Epithelial cell of esophagus (primary cell): ENCODE data around the gene SLC51A.
"Not testable (repeated sequence)": the region's sequence is repeated elsewhere in the genome, so short reads cannot be mapped to it uniquely, and the experiment has no call there.

Experiments
- DNase-seq: peaks from one replicate; pipeline ENCODE4 v3.0.0; 2010; ENCODE audit warnings: low read depth
- H3K4me3 ChIP-seq: 2 replicates; pipeline ENCODE4 v1.5.1; 2011; ENCODE audit warnings: mild to moderate bottlenecking, low read length, control low read depth
- TF ChIP-seq, protein P1 (sequence below): IDR thresholded peaks from 2 replicates; pipeline ENCODE4 v1.5.1; 2011; ENCODE audit warnings: low read depth, mild to moderate bottlenecking, low read length, control low read depth, inconsistent platforms; ENCODE audit not compliant: insufficient read depth; ENCODE audit errors: missing control alignments

Gene SLC51A

GRCh38 chr3:196232882-196233251 is 16.5 kb downstream of the SLC51A start:
- TF ChIP-seq, protein P1, sequence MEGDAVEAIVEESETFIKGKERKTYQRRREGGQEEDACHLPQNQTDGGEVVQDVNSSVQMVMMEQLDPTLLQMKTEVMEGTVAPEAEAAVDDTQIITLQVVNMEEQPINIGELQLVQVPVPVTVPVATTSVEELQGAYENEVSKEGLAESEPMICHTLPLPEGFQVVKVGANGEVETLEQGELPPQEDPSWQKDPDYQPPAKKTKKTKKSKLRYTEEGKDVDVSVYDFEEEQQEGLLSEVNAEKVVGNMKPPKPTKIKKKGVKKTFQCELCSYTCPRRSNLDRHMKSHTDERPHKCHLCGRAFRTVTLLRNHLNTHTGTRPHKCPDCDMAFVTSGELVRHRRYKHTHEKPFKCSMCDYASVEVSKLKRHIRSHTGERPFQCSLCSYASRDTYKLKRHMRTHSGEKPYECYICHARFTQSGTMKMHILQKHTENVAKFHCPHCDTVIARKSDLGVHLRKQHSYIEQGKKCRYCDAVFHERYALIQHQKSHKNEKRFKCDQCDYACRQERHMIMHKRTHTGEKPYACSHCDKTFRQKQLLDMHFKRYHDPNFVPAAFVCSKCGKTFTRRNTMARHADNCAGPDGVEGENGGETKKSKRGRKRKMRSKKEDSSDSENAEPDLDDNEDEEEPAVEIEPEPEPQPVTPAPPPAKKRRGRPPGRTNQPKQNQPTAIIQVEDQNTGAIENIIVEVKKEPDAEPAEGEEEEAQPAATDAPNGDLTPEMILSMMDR, result no peak
- no peak overlapping the region for H3K4me3 ChIP-seq
- DNase-seq, result no peak

GRCh38 chr3:196235452-196236122 is 19.3 kb downstream of the SLC51A start:
- no peak overlapping the region for H3K4me3 ChIP-seq
- DNase-seq, result no peak
- TF ChIP-seq, protein P1, result no peak

- no peak overlapping the region for H3K4me3 ChIP-seq
- TF ChIP-seq, protein P1, result no peak
- no peak for DNase-seq
These were observed 19.9 kb downstream of the SLC51A start for GRCh38 chr3:196236223-196236622.

DNA sequence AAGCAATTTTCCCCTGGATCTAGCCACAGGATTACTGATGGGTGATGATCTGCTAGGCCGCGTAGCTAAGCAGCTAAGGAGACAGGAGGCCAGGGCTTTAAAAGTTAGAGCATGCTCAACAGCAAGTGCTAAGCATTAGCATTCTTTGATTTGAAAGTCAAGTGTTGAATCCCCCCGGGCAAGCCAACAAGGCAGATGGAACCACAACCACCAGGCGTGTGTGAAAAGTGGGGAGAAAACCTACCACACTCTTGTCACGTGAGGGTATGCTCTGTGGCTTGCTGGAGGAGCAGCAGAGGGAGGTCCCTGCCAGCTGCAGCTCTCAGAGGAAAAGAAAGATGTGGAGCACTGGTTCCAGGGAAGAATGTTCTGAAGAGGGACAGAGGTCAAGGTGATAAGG is 20.9 kb downstream of the SLC51A start:
- no peak overlapping the region for H3K4me3 ChIP-seq
- TF ChIP-seq, protein P1, result no peak
- DNase-seq, result no peak

DNA sequence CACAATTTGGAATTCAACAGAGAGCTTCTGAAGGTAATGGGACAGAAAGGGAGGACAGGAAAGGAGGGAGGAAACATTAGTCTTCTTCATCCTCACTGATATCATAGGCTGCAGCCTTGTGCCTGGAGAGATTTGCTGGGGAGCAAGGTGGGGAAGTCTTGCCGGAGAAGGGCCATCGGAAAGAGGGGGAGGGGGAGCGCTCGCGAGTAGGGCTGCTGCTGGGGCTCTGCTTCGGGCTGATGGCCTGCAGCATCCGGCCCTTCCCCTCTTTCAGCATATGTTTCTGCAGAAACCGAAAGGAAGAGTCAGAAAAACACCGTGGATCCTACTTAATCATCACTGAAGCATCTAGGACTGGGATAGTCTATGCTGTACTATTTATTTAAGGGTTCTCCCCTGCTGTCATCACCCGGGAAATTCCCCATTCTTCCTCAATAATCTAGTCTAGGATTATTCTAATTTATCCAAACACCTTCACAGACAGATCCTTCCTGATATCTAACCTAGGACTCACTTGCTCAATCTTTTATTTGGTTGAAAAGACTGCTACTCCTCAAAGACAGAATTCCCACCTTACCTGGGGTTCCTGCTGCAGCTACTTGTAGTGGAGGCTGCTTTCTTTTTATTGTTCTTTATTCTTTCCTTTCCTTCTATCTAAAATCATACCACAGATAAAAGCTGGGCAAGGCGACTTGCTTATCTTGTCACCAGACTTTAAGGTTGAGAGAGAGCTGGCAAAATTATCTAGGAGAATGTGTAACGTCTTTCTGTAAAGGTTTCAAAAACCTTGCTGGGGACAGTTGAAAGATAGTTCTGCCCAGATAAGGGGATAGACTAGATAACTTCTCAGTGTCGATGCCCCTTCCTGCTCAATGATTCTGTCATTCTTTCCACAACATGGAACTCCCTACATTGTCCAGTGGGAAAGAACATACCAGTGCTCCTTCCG is 22.6 kb downstream of the SLC51A start:
- TF ChIP-seq, protein P1, result no peak
- DNase-seq, result peak; percentile 47
- H3K4me3 ChIP-seq, result no peak overlapping the region

DNA sequence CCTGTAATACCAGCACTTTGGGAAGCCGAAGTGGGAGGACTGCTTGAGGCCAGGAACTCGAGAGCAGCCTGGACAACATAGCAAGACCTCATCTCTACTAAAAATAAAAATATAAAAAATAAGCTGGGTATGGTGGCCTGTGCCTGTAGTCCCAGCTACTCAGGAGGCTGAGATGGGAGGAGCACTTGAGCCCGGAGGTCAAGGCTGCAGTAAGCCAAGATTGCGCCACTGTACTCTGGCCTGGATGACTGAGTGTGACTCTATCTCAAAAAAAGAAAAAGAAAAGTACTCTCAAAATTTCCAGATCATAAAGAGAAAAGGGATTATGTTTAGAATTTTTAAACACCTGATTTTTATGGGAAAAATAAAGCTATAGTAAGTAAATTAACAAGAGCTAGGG is 24.1 kb downstream of the SLC51A start:
- no peak for DNase-seq
- TF ChIP-seq, protein P1, result no peak
- H3K4me3 ChIP-seq, result no peak overlapping the region

DNA sequence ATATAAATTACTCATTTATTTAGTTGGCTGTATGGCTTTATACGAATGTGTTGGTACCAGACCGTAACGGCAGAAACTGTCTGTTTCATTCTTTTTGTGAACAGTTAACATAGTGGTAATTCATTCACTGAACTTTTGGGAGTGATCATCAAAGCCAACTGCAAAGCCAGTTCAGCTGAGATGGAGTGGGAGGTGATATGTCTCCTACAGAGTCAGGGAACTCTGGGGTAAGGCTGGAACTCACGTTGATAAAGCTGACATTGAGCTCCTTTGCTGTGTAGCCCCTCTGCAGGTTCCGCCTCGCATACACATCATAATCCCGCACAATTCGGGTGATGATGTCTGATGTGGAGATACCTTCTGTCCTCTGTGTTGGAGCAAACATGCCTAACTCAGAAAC is 25.4 kb downstream of the SLC51A start:
- no peak overlapping the region for H3K4me3 ChIP-seq
- TF ChIP-seq, protein P1, result no peak
- no peak for DNase-seq

DNA sequence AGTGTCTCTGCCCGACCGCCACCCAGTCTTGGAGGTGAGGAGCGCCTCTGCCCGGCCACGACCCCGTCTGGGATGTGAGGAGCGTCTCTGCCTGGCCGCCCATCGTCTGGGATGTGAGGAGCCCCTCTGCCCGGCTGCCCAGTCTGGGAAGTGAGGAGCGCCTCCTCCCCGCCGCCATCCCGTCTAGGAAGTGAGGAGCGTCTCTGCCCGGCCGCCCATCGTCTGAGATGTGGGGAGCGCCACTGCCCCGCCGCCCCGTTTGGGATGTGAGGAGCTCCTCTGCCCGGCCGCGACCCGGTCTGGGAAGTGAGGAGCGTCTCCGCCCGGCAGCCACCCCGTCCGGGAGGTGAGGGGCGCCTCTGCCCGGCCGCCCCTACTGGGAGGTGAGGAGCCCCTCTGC is 27.8 kb downstream of the SLC51A start:
- not testable (repeated sequence) for H3K4me3 ChIP-seq, DNase-seq
